KMS-11 (cell line): ENCODE measurements around the gene ESRRB.

Source experiments
- H2AFZ ChIP-seq: fragments of 200-600 bp; sonication (generic); 2 replicates; pipeline ENCODE4 v1.6.1; 2016; ENCODE audit warnings: antibody characterized with exemption, mixed run types, low read depth
- H3K27ac ChIP-seq: fragments of 200-600 bp; sonication (generic); 2 replicates; pipeline ENCODE4 v1.6.1; 2016; ENCODE audit warnings: mild to moderate bottlenecking, mixed run types
- H3K27me3 ChIP-seq: fragments of 200-600 bp; sonication (generic); 2 replicates; pipeline ENCODE4 v1.6.1; 2017; ENCODE audit warnings: mild to moderate bottlenecking, low read depth, mixed run types, moderate library complexity; ENCODE audit not compliant: insufficient read depth
- H3K36me3 ChIP-seq: fragments of 200-600 bp; sonication (generic); 2 replicates; pipeline ENCODE4 v1.6.1; 2017; ENCODE audit warnings: mild to moderate bottlenecking, mixed run types; ENCODE audit not compliant: insufficient read depth
- H3K4me1 ChIP-seq: fragments of 200-600 bp; sonication (generic); 2 replicates; pipeline ENCODE4 v1.6.1; 2016; ENCODE audit warnings: mild to moderate bottlenecking, low read depth, mixed run types; ENCODE audit not compliant: poor library complexity, severe bottlenecking
- H3K4me2 ChIP-seq: fragments of 200-600 bp; sonication (generic); 2 replicates; pipeline ENCODE4 v1.7.0; 2016; ENCODE audit warnings: mild to moderate bottlenecking, mixed run types
- H3K4me3 ChIP-seq: fragments of 200-600 bp; sonication (generic); IDR thresholded peaks from 2 replicates; pipeline ENCODE4 v1.6.1; 2017; ENCODE audit warnings: low read depth, low read length, mixed read lengths; ENCODE audit not compliant: insufficient read depth
- H3K79me2 ChIP-seq: fragments of 200-600 bp; sonication (generic); 2 replicates; pipeline ENCODE4 v1.6.1; 2016; ENCODE audit warnings: low read depth, mixed run types; ENCODE audit not compliant: insufficient read depth
- H3K9ac ChIP-seq: fragments of 200-600 bp; sonication (generic); 2 replicates; pipeline ENCODE4 v1.6.1; 2016; ENCODE audit warnings: mild to moderate bottlenecking, mixed run types
- H4K20me1 ChIP-seq: fragments of 200-600 bp; sonication (generic); 2 replicates; pipeline ENCODE4 v1.6.1; 2016; ENCODE audit warnings: mild to moderate bottlenecking, mixed run types; ENCODE audit not compliant: insufficient read depth
- TF ChIP-seq, protein P1 (sequence below): fragments of 200-600 bp; sonication (generic); conservative IDR thresholded peaks from 2 replicates; pipeline ENCODE4 v1.6.1; 2017; ENCODE audit warnings: low read depth, mild to moderate bottlenecking, antibody characterized with exemption, low read length, moderate library complexity, mixed read lengths

Gene ESRRB

DNA sequence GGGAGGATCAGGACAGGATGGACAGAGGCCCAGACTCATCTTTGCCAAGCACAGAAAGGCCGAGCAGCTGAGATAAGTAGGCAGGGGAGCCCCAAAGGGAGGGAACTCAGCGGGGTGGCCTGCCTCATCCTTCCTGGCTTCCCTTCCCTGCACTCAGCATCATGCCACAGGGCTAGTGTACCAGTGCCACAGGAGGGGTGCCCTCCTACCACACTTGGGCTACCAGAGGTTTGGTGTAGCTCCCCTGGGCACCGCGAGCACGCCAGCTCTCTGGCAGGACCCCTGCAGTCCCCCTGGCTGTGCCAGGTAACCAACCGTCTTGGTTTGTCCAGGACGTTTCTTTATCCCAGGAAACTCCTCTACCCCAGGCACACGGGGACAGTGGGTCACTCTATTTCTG is 123.5 kb downstream of the ESRRB start:
- no peak overlapping the region for H3K4me3 ChIP-seq
- no peaks in the 10 kb centered on the region for H3K36me3 ChIP-seq
- TF ChIP-seq, protein P1, sequence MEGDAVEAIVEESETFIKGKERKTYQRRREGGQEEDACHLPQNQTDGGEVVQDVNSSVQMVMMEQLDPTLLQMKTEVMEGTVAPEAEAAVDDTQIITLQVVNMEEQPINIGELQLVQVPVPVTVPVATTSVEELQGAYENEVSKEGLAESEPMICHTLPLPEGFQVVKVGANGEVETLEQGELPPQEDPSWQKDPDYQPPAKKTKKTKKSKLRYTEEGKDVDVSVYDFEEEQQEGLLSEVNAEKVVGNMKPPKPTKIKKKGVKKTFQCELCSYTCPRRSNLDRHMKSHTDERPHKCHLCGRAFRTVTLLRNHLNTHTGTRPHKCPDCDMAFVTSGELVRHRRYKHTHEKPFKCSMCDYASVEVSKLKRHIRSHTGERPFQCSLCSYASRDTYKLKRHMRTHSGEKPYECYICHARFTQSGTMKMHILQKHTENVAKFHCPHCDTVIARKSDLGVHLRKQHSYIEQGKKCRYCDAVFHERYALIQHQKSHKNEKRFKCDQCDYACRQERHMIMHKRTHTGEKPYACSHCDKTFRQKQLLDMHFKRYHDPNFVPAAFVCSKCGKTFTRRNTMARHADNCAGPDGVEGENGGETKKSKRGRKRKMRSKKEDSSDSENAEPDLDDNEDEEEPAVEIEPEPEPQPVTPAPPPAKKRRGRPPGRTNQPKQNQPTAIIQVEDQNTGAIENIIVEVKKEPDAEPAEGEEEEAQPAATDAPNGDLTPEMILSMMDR = no peak
- no peak overlapping the region for H2AFZ ChIP-seq
- H3K27ac ChIP-seq = no peak overlapping the region
- no peaks in the 10 kb centered on the region for H4K20me1 ChIP-seq
- H3K9ac ChIP-seq = no peak overlapping the region
- no peaks in the 10 kb centered on the region for H3K27me3 ChIP-seq
- no peaks in the 10 kb centered on the region for H3K4me1 ChIP-seq
- no peaks in the 10 kb centered on the region for H3K79me2 ChIP-seq
- no peak overlapping the region for H3K4me2 ChIP-seq

DNA sequence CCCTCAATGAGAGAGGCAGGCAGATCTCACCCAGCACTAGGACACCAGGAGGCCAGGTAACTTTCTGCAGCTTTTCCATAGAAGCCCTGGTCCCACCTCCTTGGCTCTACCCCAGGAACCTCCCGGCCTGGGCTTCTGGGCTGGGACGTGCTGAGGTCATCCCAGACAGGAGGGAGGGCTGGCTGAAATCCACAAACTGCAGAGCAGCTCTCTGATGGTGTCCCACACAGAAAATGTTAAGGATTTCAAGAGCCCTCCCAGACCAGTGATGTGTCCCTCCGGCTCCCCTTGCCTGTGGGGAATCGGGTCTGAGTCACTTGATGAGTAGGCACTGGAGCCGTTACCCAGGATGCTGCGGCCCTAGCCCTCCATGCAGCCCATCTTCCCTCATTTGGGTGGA is 124.1 kb downstream of the ESRRB start:
- no peak overlapping the region for H2AFZ ChIP-seq
- H3K27me3 ChIP-seq = no peaks in the 10 kb centered on the region
- no peak overlapping the region for H3K27ac ChIP-seq
- no peaks in the 10 kb centered on the region for H3K4me1 ChIP-seq
- H3K4me2 ChIP-seq = no peak overlapping the region
- no peaks in the 10 kb centered on the region for H3K79me2 ChIP-seq
- H3K4me3 ChIP-seq = no peak overlapping the region
- no peaks in the 10 kb centered on the region for H3K36me3 ChIP-seq
- no peaks in the 10 kb centered on the region for H4K20me1 ChIP-seq
- no peak overlapping the region for H3K9ac ChIP-seq
- TF ChIP-seq, protein P1 = no peak

DNA sequence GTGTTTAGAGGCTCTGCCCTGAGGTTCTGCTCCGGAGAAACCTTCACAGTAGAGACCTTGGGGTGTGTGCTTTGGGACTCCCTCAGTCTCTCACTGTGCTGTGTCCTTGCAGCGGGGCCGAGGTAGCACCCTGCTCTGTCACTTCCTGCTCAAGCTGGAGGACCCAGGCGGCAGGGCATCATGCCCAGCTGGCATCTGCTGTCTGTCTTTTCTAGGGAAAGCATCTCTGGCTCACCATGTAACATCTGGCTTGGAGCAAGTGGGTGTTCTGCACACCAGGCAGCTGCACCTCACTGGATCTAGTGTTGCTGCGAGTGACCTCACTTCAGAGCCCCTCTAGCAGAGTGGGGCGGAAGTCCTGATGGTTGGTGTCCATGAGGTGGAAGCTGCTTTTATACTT is 124.5 kb downstream of the ESRRB start:
- Histone ChIP-seq H3K27ac (no peak overlapping the region), H3K4me3 (no peak overlapping the region), H3K79me2 (no peaks in the 10 kb centered on the region), H3K4me2 (no peak overlapping the region), H3K4me1 (no peaks in the 10 kb centered on the region), H3K36me3 (no peaks in the 10 kb centered on the region), H3K9ac (no peak overlapping the region), H4K20me1 (no peaks in the 10 kb centered on the region), H2AFZ (no peak overlapping the region), H3K27me3 (no peaks in the 10 kb centered on the region)
- TF ChIP-seq, protein P1 = no peak

DNA sequence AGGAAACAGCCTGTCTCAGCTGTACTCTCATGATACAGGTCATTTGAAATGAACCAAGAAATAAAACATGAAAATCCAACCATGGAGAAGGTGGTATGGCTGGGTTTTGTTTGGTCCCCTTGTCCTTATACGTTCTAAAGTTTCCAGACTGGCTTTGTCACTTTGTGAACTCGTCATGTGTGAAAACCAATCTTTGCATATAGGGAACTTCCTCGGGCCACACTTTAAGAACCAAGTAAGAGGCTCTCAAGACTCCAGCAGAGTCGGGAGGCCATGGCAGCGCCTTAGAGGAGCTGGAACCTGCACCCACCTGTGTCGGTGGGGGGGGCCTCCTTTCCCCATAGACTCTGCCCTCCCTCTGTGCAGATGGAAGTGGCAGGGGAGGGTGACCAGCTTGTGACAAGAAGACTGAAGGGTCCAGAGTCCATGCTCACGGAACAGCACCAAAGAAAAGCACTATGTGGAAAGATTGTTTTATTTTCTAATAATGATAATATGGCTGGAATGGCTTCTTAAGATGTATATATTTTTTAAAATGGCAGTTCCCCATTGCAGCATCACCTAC is 125.3 kb downstream of the ESRRB start:
- H2AFZ ChIP-seq = no peak overlapping the region
- H3K4me2 ChIP-seq = no peak overlapping the region
- no peak overlapping the region for H3K27ac ChIP-seq
- H3K4me3 ChIP-seq = no peak overlapping the region
- H4K20me1 ChIP-seq = no peaks in the 10 kb centered on the region
- TF ChIP-seq, protein P1 = no peak
- no peaks in the 10 kb centered on the region for H3K79me2 ChIP-seq
- H3K27me3 ChIP-seq = no peaks in the 10 kb centered on the region
- H3K36me3 ChIP-seq = no peaks in the 10 kb centered on the region
- no peak overlapping the region for H3K9ac ChIP-seq
- H3K4me1 ChIP-seq = no peaks in the 10 kb centered on the region
